ENCODE results near the gene ZNF516. TPM values are rescaled to one million over a fixed set of nuclear protein-coding genes. Genes with fewer than 3 reads are reported as not detected.

The ZNF516 gene
- total RNA-seq, 1 experiment from 2014 or later = 1.7 TPM

GRCh38 chr18:76410660-76411417, 84.2 kb downstream of the ZNF516 start:
- H3K4me3 ChIP-seq = no peak overlapping the region
- no peak for DNase-seq
- no peaks in the 10 kb centered on the region for H3K9me3 ChIP-seq
- no peaks in the 10 kb centered on the region for H3K36me3 ChIP-seq
- H3K27me3 ChIP-seq = no peaks in the 10 kb centered on the region

GRCh38 chr18:76410033-76410432, 85.0 kb downstream of the ZNF516 start:
- DNase-seq = no peak
- no peak overlapping the region for H3K4me3 ChIP-seq

GRCh38 chr18:76408480-76409067, 86.5 kb downstream of the ZNF516 start:
- no peaks in the 10 kb centered on the region for H3K36me3 ChIP-seq
- no peaks in the 10 kb centered on the region for H3K27me3 ChIP-seq
- H3K4me3 ChIP-seq = no peak overlapping the region
- no peak for DNase-seq
- no peaks in the 10 kb centered on the region for H3K9me3 ChIP-seq

More at GRCh38 chr18:76410033-76410432, 85.0 kb downstream of the ZNF516 start:
- Histone ChIP-seq H3K36me3 (no peaks in the 10 kb centered on the region), H3K9me3 (no peaks in the 10 kb centered on the region), H3K27me3 (no peaks in the 10 kb centered on the region)

GRCh38 chr18:76407681-76408080, 87.4 kb downstream of the ZNF516 start:
- Histone ChIP-seq H3K27me3 (no peaks in the 10 kb centered on the region), H3K36me3 (no peaks in the 10 kb centered on the region), H3K9me3 (no peaks in the 10 kb centered on the region), H3K4me3 (no peak overlapping the region)
- no peak for DNase-seq

- no peaks in the 10 kb centered on the region for H3K27me3 ChIP-seq
- no peak for DNase-seq
- H3K36me3 ChIP-seq = no peaks in the 10 kb centered on the region
- H3K9me3 ChIP-seq = no peaks in the 10 kb centered on the region
- no peak overlapping the region for H3K4me3 ChIP-seq
Observed at GRCh38 chr18:76406791-76407190, 88.3 kb downstream of the ZNF516 start.

- peak; percentile 32 for DNase-seq
- Histone ChIP-seq H3K9me3 (no peaks in the 10 kb centered on the region), H3K27me3 (no peaks in the 10 kb centered on the region), H3K36me3 (no peaks in the 10 kb centered on the region), H3K4me3 (no peak overlapping the region)
Observed at GRCh38 chr18:76405681-76406356, 89.2 kb downstream of the ZNF516 start.

- Histone ChIP-seq H3K4me3 (no peak overlapping the region), H3K9me3 (no peaks in the 10 kb centered on the region), H3K36me3 (no peaks in the 10 kb centered on the region), H3K27me3 (no peaks in the 10 kb centered on the region)
- no peak for DNase-seq
Observed at GRCh38 chr18:76405280-76405679, 89.8 kb downstream of the ZNF516 start.

GRCh38 chr18:76404345-76404831, 90.7 kb downstream of the ZNF516 start:
- Histone ChIP-seq H3K36me3 (no peaks in the 10 kb centered on the region), H3K27me3 (no peaks in the 10 kb centered on the region), H3K4me3 (no peak overlapping the region), H3K9me3 (no peaks in the 10 kb centered on the region)
- no peak for DNase-seq

- Histone ChIP-seq H3K9me3 (no peaks in the 10 kb centered on the region), H3K36me3 (no peaks in the 10 kb centered on the region), H3K4me3 (no peak overlapping the region), H3K27me3 (no peaks in the 10 kb centered on the region)
- no peak for DNase-seq
Observed at GRCh38 chr18:76402026-76402990, 92.7 kb downstream of the ZNF516 start.

GRCh38 chr18:76401498-76401897, 93.5 kb downstream of the ZNF516 start:
- no peak for DNase-seq
- no peak overlapping the region for H3K4me3 ChIP-seq
- no peaks in the 10 kb centered on the region for H3K27me3 ChIP-seq
- no peaks in the 10 kb centered on the region for H3K36me3 ChIP-seq
- H3K9me3 ChIP-seq = no peaks in the 10 kb centered on the region

GRCh38 chr18:76399613-76400391, 95.2 kb downstream of the ZNF516 start:
- H3K9me3 ChIP-seq = no peaks in the 10 kb centered on the region
- no peak overlapping the region for H3K4me3 ChIP-seq
- no peak for DNase-seq
- H3K27me3 ChIP-seq = no peaks in the 10 kb centered on the region
- no peaks in the 10 kb centered on the region for H3K36me3 ChIP-seq

- no peaks in the 10 kb centered on the region for H3K36me3 ChIP-seq
- DNase-seq = peak; percentile 42
- no peak overlapping the region for H3K4me3 ChIP-seq
- H3K27me3 ChIP-seq = no peaks in the 10 kb centered on the region
- no peaks in the 10 kb centered on the region for H3K9me3 ChIP-seq
Observed at GRCh38 chr18:76398896-76399612, 96.0 kb downstream of the ZNF516 start.

- no peak overlapping the region for H3K4me3 ChIP-seq
- H3K27me3 ChIP-seq = no peaks in the 10 kb centered on the region
- no peaks in the 10 kb centered on the region for H3K9me3 ChIP-seq
- DNase-seq = no peak
- no peaks in the 10 kb centered on the region for H3K36me3 ChIP-seq
Observed at GRCh38 chr18:76398295-76398694, 96.7 kb downstream of the ZNF516 start.

- DNase-seq = no peak
- no peaks in the 10 kb centered on the region for H3K27me3 ChIP-seq
- H3K9me3 ChIP-seq = no peaks in the 10 kb centered on the region
- H3K4me3 ChIP-seq = no peak overlapping the region
- no peaks in the 10 kb centered on the region for H3K36me3 ChIP-seq
Observed at GRCh38 chr18:76397631-76398030, 97.4 kb downstream of the ZNF516 start.

- Histone ChIP-seq H3K36me3 (no peaks in the 10 kb centered on the region), H3K27me3 (no peaks in the 10 kb centered on the region), H3K9me3 (no peaks in the 10 kb centered on the region), H3K4me3 (no peak overlapping the region)
- no peak for DNase-seq
Observed at GRCh38 chr18:76396792-76397191, 98.2 kb downstream of the ZNF516 start.
